SK-N-SH treated with all-trans-retinoic acid at 6 μM for 48 hours (cell line): ENCODE results near the gene LY6G5B.

ENCODE experiments used
- ATAC-seq: fragments of 200-7000 bp; cut with Tn5 transposase; 3 replicates; pipeline ENCODE4 v1.9.1; 2020; ENCODE audit warnings: mild to moderate bottlenecking, moderate library complexity
- ARNTL ChIP-seq: fragments of 450-650 bp; formaldehyde crosslinking; IDR thresholded peaks from 2 replicates; pipeline ENCODE4 v1.5.0; 2020; ENCODE audit warnings: low read depth, mild to moderate bottlenecking, moderate library complexity, borderline replicate concordance
- CREB5 ChIP-seq: fragments of 250-450 bp; sonication (Bioruptor Pico); IDR thresholded peaks from 2 replicates; pipeline ENCODE4 v1.5.1; 2020; ENCODE audit warnings: low read depth, mild to moderate bottlenecking, moderate library complexity
- CSDC2 ChIP-seq: fragments of 250-450 bp; sonication (Bioruptor Pico); IDR thresholded peaks from 2 replicates; pipeline ENCODE4 v1.5.0; 2020; ENCODE audit warnings: mild to moderate bottlenecking, moderate library complexity
- CSRNP3 ChIP-seq: fragments of 250-450 bp; sonication (Bioruptor Pico); IDR thresholded peaks from 2 replicates; pipeline ENCODE4 v1.5.1; 2021; ENCODE audit warnings: mild to moderate bottlenecking, moderate library complexity
- ESRRG ChIP-seq: fragments of 250-450 bp; sonication (Bioruptor Pico); IDR thresholded peaks from 2 replicates; pipeline ENCODE4 v1.6.1; 2021; ENCODE audit warnings: mild to moderate bottlenecking
- GLIS3 ChIP-seq: fragments of 250-450 bp; sonication (Bioruptor Pico); IDR thresholded peaks from 2 replicates; pipeline ENCODE4 v1.5.0; 2020; ENCODE audit warnings: mild to moderate bottlenecking, moderate library complexity
- ISL1 ChIP-seq: fragments of 250-450 bp; sonication (Bioruptor Pico); IDR thresholded peaks from 2 replicates; pipeline ENCODE4 v2.1.2; 2022; ENCODE audit warnings: mild to moderate bottlenecking, moderate library complexity
- OSR1 ChIP-seq: fragments of 250-450 bp; sonication (Bioruptor Pico); IDR thresholded peaks from 2 replicates; pipeline ENCODE4 v1.8.0; 2022; ENCODE audit warnings: moderate library complexity, mild to moderate bottlenecking, inconsistent platforms
- PATZ1 ChIP-seq: fragments of 250-450 bp; sonication (Bioruptor Pico); IDR thresholded peaks from 2 replicates; pipeline ENCODE4 v1.8.0; 2020; ENCODE audit warnings: mild to moderate bottlenecking, moderate library complexity, borderline replicate concordance
- PPARA ChIP-seq: fragments of 250-450 bp; sonication (Bioruptor Pico); IDR thresholded peaks from 2 replicates; pipeline ENCODE4 v1.5.0; 2020; ENCODE audit warnings: mild to moderate bottlenecking, borderline replicate concordance
- RARB ChIP-seq: fragments of 250-450 bp; sonication (Bioruptor Pico); IDR thresholded peaks from 2 replicates; pipeline ENCODE4 v1.8.0; 2021; ENCODE audit warnings: mild to moderate bottlenecking, moderate library complexity
- SNAI2 ChIP-seq: fragments of 250-450 bp; sonication (Bioruptor Pico); IDR thresholded peaks from 2 replicates; pipeline ENCODE4 v1.5.0; 2020; ENCODE audit warnings: mild to moderate bottlenecking, moderate library complexity
- TCF4 ChIP-seq: fragments of 250-450 bp; sonication (Bioruptor Pico); IDR thresholded peaks from 2 replicates; pipeline ENCODE4 v1.8.0; 2021; ENCODE audit warnings: mild to moderate bottlenecking, moderate library complexity, borderline replicate concordance
- TOX ChIP-seq: fragments of 250-450 bp; sonication (Bioruptor Pico); IDR thresholded peaks from 2 replicates; pipeline ENCODE4 v1.8.0; 2021; ENCODE audit warnings: mild to moderate bottlenecking, moderate library complexity, borderline replicate concordance
- TSHZ2 ChIP-seq: fragments of 250-450 bp; sonication (Bioruptor Pico); IDR thresholded peaks from 2 replicates; pipeline ENCODE4 v1.5.0; 2020; ENCODE audit warnings: mild to moderate bottlenecking, moderate library complexity
- ZC3H10 ChIP-seq: fragments of 250-450 bp; sonication (Bioruptor Pico); IDR thresholded peaks from 2 replicates; pipeline ENCODE4 v1.5.1; 2021; ENCODE audit warnings: mild to moderate bottlenecking, moderate library complexity
- ZFP30 ChIP-seq: fragments of 450-650 bp; formaldehyde crosslinking; IDR thresholded peaks from 2 replicates; pipeline ENCODE4 v1.5.0; 2022; ENCODE audit warnings: mild to moderate bottlenecking, moderate library complexity
- ZNF565 ChIP-seq: fragments of 450-650 bp; formaldehyde crosslinking; conservative IDR thresholded peaks from 2 replicates; pipeline ENCODE4 v1.5.0; 2020; ENCODE audit warnings: low read depth, mild to moderate bottlenecking, moderate library complexity
- ZNF70 ChIP-seq: fragments of 450-650 bp; formaldehyde crosslinking; IDR thresholded peaks from 2 replicates; pipeline ENCODE4 v1.5.0; 2020; ENCODE audit warnings: mild to moderate bottlenecking, moderate library complexity
- ZNF8 ChIP-seq: fragments of 450-650 bp; formaldehyde crosslinking; IDR thresholded peaks from 2 replicates; pipeline ENCODE4 v1.5.0; 2020; ENCODE audit warnings: mild to moderate bottlenecking, moderate library complexity

Gene LY6G5B

GRCh38 chr6:31676904-31677303 lies 7.1 kb downstream of the LY6G5B start:
- TF ChIP-seq CSRNP3 (CRISPR knock-in tag) = no peak
- TF ChIP-seq GLIS3 (CRISPR knock-in tag) = no peak
- TF ChIP-seq RARB = no peak
- TF ChIP-seq ZNF8 (CRISPR knock-in tag) = no peak
- no peak for TF ChIP-seq ARNTL (CRISPR knock-in tag)
- no peak for TF ChIP-seq ZNF565 (CRISPR knock-in tag)
- TF ChIP-seq ZNF70 (CRISPR knock-in tag) = no peak
- TF ChIP-seq PATZ1 (CRISPR knock-in tag) = no peak
- no peak for TF ChIP-seq ISL1 (CRISPR knock-in tag)
- no peak for TF ChIP-seq ZC3H10
- no peak for TF ChIP-seq TCF4 (CRISPR knock-in tag)

GRCh38 chr6:31677955-31678354 lies 8.2 kb downstream of the LY6G5B start:
- TF ChIP-seq GLIS3 (CRISPR knock-in tag) = no peak
- no peak for TF ChIP-seq TCF4 (CRISPR knock-in tag)
- TF ChIP-seq TSHZ2 (CRISPR knock-in tag) = no peak
- no peak for TF ChIP-seq ESRRG
- TF ChIP-seq ZNF565 (CRISPR knock-in tag) = no peak
- TF ChIP-seq CSRNP3 (CRISPR knock-in tag) = no peak
- TF ChIP-seq CSDC2 (CRISPR knock-in tag) = no peak
- TF ChIP-seq ZFP30 (CRISPR knock-in tag) = no peak
- no peak for TF ChIP-seq RARB
- no peak for TF ChIP-seq ARNTL (CRISPR knock-in tag)
- no peak for TF ChIP-seq CREB5 (CRISPR knock-in tag)

More at GRCh38 chr6:31676904-31677303, 7.1 kb downstream of the LY6G5B start:
- ATAC-seq = no peak

GRCh38 chr6:31680226-31681134 lies 10.7 kb downstream of the LY6G5B start, which contains the start of gene LY6G5C:
Gene LY6G5C, minus strand, starts transcription at chr6:31681067. Its CDS starts 694 bp downstream, at chr6:31680373.
- TF ChIP-seq TOX (CRISPR knock-in tag) (no peak), ZNF565 (CRISPR knock-in tag) (no peak), CSDC2 (CRISPR knock-in tag) (no peak), ZC3H10 (no peak), CSRNP3 (CRISPR knock-in tag) (no peak), ZFP30 (CRISPR knock-in tag) (no peak), TCF4 (CRISPR knock-in tag) (no peak), OSR1 (no peak), SNAI2 (CRISPR knock-in tag) (no peak), ZNF8 (CRISPR knock-in tag) (no peak), ISL1 (CRISPR knock-in tag) (no peak), GLIS3 (CRISPR knock-in tag) (no peak), PPARA (CRISPR knock-in tag) (no peak), CREB5 (CRISPR knock-in tag) (no peak), PATZ1 (CRISPR knock-in tag) (no peak)
- peak; percentile 92 for ATAC-seq

More at GRCh38 chr6:31677955-31678354, 8.2 kb downstream of the LY6G5B start:
- ATAC-seq = no peak
